ENCODE measurements around the gene RABGAP1L.

The RABGAP1L gene

GRCh38 chr1:174932587-174932986 lies 773.3 kb downstream of the RABGAP1L start:
- H3K4me3 ChIP-seq (ENCODE audit: low read depth, low read length), result no peak overlapping the region
- TF ChIP-seq CTCF (IDR thresholded peaks at IDR 0.05; ENCODE audit: low read depth, low read length, missing control alignments), result peak; percentile 13
- in situ Hi-C loops (cut with HindIII; ENCODE audit: low sequenced_read_pairs), result no loop called here
- DNase-seq (ENCODE audit: low read depth), result no peak

GRCh38 chr1:174935961-174936727 lies 776.8 kb downstream of the RABGAP1L start:
- TF ChIP-seq CTCF (IDR thresholded peaks at IDR 0.05; ENCODE audit: low read depth, low read length, missing control alignments), result no peak
- in situ Hi-C loops (cut with HindIII; ENCODE audit: low sequenced_read_pairs), result no loop called here
- DNase-seq (ENCODE audit: low read depth), result no peak
- no peak overlapping the region for H3K4me3 ChIP-seq (ENCODE audit: low read depth, low read length)

- no peak for DNase-seq (ENCODE audit: low read depth)
- TF ChIP-seq CTCF (IDR thresholded peaks at IDR 0.05; ENCODE audit: low read depth, low read length, missing control alignments), result no peak
- in situ Hi-C loops (cut with HindIII; ENCODE audit: low sequenced_read_pairs), result no loop called here
- no peak overlapping the region for H3K4me3 ChIP-seq (ENCODE audit: low read depth, low read length)
Observed at GRCh38 chr1:174938281-174939007, 779.1 kb downstream of the RABGAP1L start.

- no peak for TF ChIP-seq CTCF (IDR thresholded peaks at IDR 0.05; ENCODE audit: low read depth, low read length, missing control alignments)
- no peak for DNase-seq (ENCODE audit: low read depth)
- in situ Hi-C loops (cut with HindIII; ENCODE audit: low sequenced_read_pairs), result no loop called here
- H3K4me3 ChIP-seq (ENCODE audit: low read depth, low read length), result no peak overlapping the region
Observed at GRCh38 chr1:174939775-174940545, 780.6 kb downstream of the RABGAP1L start.

- DNase-seq (ENCODE audit: low read depth), result no peak
- no peak for TF ChIP-seq CTCF (IDR thresholded peaks at IDR 0.05; ENCODE audit: low read depth, low read length, missing control alignments)
- H3K4me3 ChIP-seq (ENCODE audit: low read depth, low read length), result no peak overlapping the region
- in situ Hi-C loops (cut with HindIII; ENCODE audit: low sequenced_read_pairs), result no loop called here
Observed at GRCh38 chr1:174940646-174941175, 781.4 kb downstream of the RABGAP1L start.

- no peak for TF ChIP-seq CTCF (IDR thresholded peaks at IDR 0.05; ENCODE audit: low read depth, low read length, missing control alignments)
- no peak for DNase-seq (ENCODE audit: low read depth)
- in situ Hi-C loops (cut with HindIII; ENCODE audit: low sequenced_read_pairs), result no loop called here
- no peak overlapping the region for H3K4me3 ChIP-seq (ENCODE audit: low read depth, low read length)
Observed at GRCh38 chr1:174942547-174943255, 783.4 kb downstream of the RABGAP1L start.
